ENCODE results near the gene UFM1.
"Not testable (repeated sequence)": the region's sequence is repeated elsewhere in the genome, so short reads cannot be mapped to it uniquely, and the experiment has no call there.

The UFM1 gene

GRCh38 chr13:38363219-38363618 lies 13.6 kb downstream of the UFM1 start:
- Histone ChIP-seq H3K4me3 (no peak overlapping the region), H3K27ac (no peak overlapping the region)

- H3K27ac ChIP-seq, H3K4me3 ChIP-seq: not testable (repeated sequence)
Observed at GRCh38 chr13:38363746-38364145, 14.1 kb downstream of the UFM1 start.

GRCh38 chr13:38365661-38366060 lies 16.0 kb downstream of the UFM1 start:
- H3K4me3 ChIP-seq: no peak overlapping the region
- no peak overlapping the region for H3K27ac ChIP-seq

- Histone ChIP-seq H3K4me3 (no peak overlapping the region), H3K27ac (no peak overlapping the region)
Observed at GRCh38 chr13:38366954-38367645, 17.4 kb downstream of the UFM1 start.

- H3K27ac ChIP-seq: no peak overlapping the region
- H3K4me3 ChIP-seq: no peak overlapping the region
Observed at GRCh38 chr13:38369058-38369457, 19.4 kb downstream of the UFM1 start.

- H3K27ac ChIP-seq, H3K4me3 ChIP-seq: not testable (repeated sequence)
Observed at GRCh38 chr13:38370096-38370495, 20.4 kb downstream of the UFM1 start.

GRCh38 chr13:38372820-38373383 lies 23.3 kb downstream of the UFM1 start:
- Histone ChIP-seq H3K4me3 (no peak overlapping the region), H3K27ac (no peak overlapping the region)

- no peak overlapping the region for H3K27ac ChIP-seq
- H3K4me3 ChIP-seq: no peak overlapping the region
Observed at GRCh38 chr13:38376546-38376945, 26.9 kb downstream of the UFM1 start.

GRCh38 chr13:38381890-38382289 lies 32.2 kb downstream of the UFM1 start:
- H3K4me3 ChIP-seq: no peak overlapping the region
- no peak overlapping the region for H3K27ac ChIP-seq

GRCh38 chr13:38382946-38383345 lies 33.3 kb downstream of the UFM1 start:
- Histone ChIP-seq H3K4me3 (no peak overlapping the region), H3K27ac (no peak overlapping the region)

- H3K27ac ChIP-seq: no peak overlapping the region
Observed at GRCh38 chr13:38384171-38384570, 34.5 kb downstream of the UFM1 start.

GRCh38 chr13:38385153-38385891 lies 35.7 kb downstream of the UFM1 start:
- H3K4me3 ChIP-seq: no peak overlapping the region

More at GRCh38 chr13:38384171-38384570, 34.5 kb downstream of the UFM1 start:
- H3K4me3 ChIP-seq: no peak overlapping the region

GRCh38 chr13:38386421-38386820 lies 36.8 kb downstream of the UFM1 start:
- Histone ChIP-seq H3K4me3 (no peak overlapping the region), H3K27ac (no peak overlapping the region)

More at GRCh38 chr13:38385153-38385891, 35.7 kb downstream of the UFM1 start:
- no peak overlapping the region for H3K27ac ChIP-seq

- no peak overlapping the region for H3K27ac ChIP-seq
- H3K4me3 ChIP-seq: no peak overlapping the region
Observed at GRCh38 chr13:38391341-38391740, 41.7 kb downstream of the UFM1 start.

- H3K4me3 ChIP-seq: no peak overlapping the region
- H3K27ac ChIP-seq: no peak overlapping the region
Observed at GRCh38 chr13:38394777-38395496, 45.3 kb downstream of the UFM1 start.

GRCh38 chr13:38395497-38395788 lies 45.8 kb downstream of the UFM1 start:
- H3K27ac ChIP-seq: no peak overlapping the region
- H3K4me3 ChIP-seq: no peak overlapping the region

- Histone ChIP-seq H3K27ac (no peak overlapping the region), H3K4me3 (no peak overlapping the region)
Observed at GRCh38 chr13:38398711-38399493, 49.3 kb downstream of the UFM1 start.

GRCh38 chr13:38399535-38399934 lies 49.9 kb downstream of the UFM1 start:
- Histone ChIP-seq H3K27ac (no peak overlapping the region), H3K4me3 (no peak overlapping the region)

GRCh38 chr13:38401276-38401675 lies 51.6 kb downstream of the UFM1 start:
- H3K4me3 ChIP-seq: no peak overlapping the region
- H3K27ac ChIP-seq: no peak overlapping the region

GRCh38 chr13:38405216-38405615 lies 55.6 kb downstream of the UFM1 start:
- no peak overlapping the region for H3K4me3 ChIP-seq
- H3K27ac ChIP-seq: no peak overlapping the region
